Stimulated activated CD8-positive, alpha-beta memory T cell treated with anti-CD3 and anti-CD28 coated beads, Interleukin-12 subunit alpha, Interleukin-12 subunit beta, amount 100 ng/mL, for 24 hours (primary cell): ENCODE data around the gene TGFBR3L.

Experiments used
- DNase-seq: peaks from one replicate; pipeline ENCODE4 v3.0.0-alpha.2; 2020; ENCODE audit errors: extremely low read depth

TGFBR3L gene

GRCh38 chr19:7904074-7905020 is 10.3 kb upstream of the TGFBR3L start:
- DNase-seq = no peak

DNA sequence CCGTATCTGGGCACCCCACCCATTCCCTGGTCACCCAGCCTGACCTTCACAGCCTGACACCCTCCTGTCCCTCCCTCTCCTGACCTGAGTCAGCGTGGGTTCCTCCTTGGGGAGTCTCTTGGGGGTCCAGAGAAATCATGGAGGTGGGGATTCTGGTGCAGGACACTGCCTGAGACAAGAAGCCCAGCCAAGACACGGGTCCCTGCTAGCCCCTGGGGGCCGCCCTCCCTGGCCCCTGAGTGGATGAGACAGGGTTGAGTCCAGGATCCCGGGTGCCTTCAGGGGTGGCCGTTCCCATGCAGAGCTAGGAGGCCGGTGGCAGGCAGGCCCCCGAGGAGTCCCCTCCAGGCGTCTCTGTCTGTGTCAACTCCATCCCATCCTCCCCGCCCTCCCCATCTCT is 9.4 kb upstream of the TGFBR3L start:
- DNase-seq = no peak

GRCh38 chr19:7905859-7906258 is 8.8 kb upstream of the TGFBR3L start:
- no peak for DNase-seq

- DNase-seq = no peak
These were observed 7.5 kb upstream of the TGFBR3L start for GRCh38 chr19:7907122-7907521.

- DNase-seq = no peak
These were observed 7.1 kb upstream of the TGFBR3L start for GRCh38 chr19:7907544-7907943.

- no peak for DNase-seq
These were observed 6.4 kb upstream of the TGFBR3L start for GRCh38 chr19:7908078-7908699.

DNA sequence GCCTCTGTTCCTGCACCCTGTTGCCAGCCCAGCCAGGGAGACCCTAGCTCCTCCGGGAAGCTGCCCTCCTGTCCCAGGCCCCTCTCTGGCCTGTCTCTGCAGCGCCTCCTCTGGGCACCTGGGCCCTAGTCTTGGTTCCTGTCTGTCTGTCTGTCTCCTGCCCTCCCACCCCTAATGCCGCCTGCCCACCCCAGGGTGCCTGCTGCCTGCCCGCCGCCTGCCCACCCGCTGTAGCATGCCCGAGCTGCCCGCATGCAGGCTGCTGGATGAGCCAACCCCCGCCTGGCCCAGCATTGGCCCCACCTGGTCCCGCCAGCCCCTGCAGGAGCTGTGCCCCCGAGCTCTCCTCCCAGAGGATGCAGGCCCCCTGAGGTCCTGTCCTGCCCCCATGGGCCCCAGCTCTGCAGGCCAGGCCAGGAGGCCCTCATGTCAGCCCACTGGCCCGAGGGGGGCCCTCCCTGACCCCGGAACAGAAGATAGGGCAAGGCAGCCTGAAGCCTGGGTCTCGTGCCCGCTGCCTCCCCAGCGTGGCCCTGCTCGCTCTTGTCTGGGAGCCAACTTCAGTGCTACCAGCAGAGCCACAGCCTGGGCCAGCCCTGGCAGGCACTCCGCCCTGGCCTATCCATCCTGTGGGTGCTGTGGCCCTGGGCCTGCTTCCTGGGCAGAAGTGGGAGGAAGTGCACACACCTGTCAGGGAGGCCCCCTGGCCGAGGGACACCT is 5.7 kb upstream of the TGFBR3L start:
- DNase-seq = no peak

- no peak for DNase-seq
These were observed 5.1 kb upstream of the TGFBR3L start for GRCh38 chr19:7909471-7910067.

DNA sequence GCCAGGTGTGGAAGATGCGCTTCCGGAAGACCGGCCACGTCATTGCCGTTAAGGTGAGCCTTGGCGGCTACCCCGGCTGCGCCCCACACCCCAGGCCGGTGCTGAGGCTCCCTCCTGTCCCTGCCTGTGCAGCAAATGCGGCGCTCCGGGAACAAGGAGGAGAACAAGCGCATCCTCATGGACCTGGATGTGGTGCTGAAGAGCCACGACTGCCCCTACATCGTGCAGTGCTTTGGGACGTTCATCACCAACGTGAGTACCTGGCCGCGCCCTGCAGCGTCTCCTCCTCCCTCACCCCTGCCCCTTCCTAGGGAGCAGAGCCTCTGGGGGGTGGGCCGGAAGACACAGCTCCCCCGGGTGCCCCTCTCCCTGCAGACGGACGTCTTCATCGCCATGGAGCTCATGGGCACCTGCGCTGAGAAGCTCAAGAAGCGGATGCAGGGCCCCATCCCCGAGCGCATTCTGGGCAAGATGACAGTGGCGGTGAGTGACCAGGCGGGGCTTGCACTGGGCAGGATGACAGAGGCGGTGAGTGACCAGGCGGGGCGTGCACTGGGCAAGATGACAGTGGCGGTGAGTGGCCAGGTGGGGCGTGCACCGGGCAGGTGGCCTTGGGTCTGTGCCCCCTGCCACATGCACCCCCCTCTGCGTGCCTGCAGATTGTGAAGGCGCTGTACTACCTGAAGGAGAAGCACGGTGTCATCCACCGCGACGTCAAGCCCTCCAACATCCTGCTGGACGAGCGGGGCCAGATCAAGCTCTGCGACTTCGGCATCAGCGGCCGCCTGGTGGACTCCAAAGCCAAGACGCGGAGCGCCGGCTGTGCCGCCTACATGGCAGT is 4.1 kb upstream of the TGFBR3L start:
- DNase-seq = no peak

GRCh38 chr19:7911508-7912143 is 3.0 kb upstream of the TGFBR3L start:
- no peak for DNase-seq

DNA sequence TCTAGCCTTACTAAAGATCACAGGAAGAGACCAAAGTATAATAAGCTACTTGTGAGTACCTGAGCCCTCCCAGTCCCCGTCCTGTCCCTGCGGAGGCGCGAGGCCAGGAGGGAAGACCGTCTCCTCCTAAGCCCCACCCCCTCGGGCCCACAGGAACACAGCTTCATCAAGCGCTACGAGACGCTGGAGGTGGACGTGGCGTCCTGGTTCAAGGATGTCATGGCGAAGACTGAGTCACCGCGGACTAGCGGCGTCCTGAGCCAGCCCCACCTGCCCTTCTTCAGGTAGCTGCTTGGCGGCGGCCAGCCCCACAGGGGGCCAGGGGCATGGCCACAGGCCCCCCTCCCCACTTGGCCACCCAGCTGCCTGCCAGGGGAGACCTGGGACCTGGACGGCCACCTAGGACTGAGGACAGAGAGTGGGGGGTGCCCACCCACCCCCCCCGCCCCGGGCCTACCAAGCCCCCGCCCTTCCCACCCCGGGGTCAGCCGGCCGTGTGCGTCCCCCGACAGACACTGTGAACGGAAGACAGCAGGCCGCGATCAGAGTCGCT is 2.4 kb upstream of the TGFBR3L start:
- DNase-seq = no peak

DNA sequence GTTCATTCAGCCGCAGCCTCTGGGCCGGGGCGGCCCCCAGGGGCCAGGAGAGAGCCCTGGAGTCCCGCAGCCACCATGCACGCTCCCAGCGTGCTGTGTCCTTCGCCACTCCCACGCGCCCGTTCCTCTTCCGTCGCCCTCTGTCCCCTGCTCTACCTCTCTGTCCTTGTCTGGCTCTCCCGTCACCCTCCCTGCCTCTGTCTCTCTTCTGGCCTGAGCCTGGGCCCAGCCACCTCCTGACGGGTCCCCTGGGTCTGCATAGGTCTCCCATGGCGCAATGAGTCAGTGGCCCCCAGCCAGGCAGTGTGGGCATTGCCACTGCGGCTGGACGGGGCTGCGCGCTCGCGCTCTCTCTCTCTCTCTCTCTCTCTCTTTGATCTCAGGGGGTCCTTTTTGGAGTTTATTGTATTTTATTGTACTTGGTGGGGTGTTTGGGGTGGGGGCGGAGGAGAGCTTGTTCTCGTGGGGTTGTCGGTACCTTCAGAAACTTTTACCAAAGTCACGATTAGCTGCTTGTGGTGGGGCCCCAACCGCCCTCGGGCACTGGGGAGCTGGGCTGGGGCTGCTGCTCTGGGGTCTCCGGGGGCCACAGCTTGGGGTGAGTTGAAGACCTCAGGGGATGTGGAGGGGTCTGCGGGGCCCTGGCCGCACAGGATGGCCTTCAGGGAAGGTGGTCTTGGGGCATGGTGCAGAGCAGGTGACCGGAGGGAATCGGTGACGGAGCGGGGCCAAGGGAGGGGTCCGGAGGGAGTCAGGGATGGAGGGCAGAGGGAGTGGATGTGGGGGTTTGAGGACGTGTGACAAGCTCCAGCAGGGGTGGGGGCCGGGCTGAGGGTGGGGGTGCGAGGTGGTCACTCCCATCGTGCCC is 1.7 kb upstream of the TGFBR3L start:
- no peak for DNase-seq

- no peak for DNase-seq
These were observed 978 bp upstream of the TGFBR3L start for GRCh38 chr19:7913652-7914051.

GRCh38 chr19:7914099-7914498 is 531 bp upstream of the TGFBR3L start:
- no peak for DNase-seq

GRCh38 chr19:7915250-7916102 is 846 bp downstream of the TGFBR3L start:
- no peak for DNase-seq

- no peak for DNase-seq
These were observed 1.7 kb downstream of the TGFBR3L start for GRCh38 chr19:7916103-7916954.

DNA sequence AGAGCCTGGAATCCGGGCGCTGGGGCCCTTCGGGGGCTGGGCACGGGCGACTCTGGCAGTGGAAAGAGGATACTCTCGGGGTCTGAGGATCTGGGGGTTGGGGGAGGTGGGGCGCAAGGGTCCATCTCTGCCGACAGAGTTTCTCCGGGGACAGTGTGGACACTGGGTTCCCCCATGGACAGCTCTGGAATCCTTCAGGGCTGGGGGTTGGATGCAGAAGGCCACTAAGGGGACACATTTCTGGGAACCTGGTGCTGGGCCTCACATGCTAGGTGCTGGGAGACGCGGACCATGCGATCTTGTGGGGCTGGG is 2.3 kb downstream of the TGFBR3L start:
- no peak for DNase-seq
